NB4 (cell line): ENCODE results near the gene CCM2L.

Source experiments
- DNase-seq: peaks from one replicate; pipeline ENCODE4 v3.0.0; 2010; ENCODE audit warnings: low read depth
- H3K4me3 ChIP-seq: one replicate; pipeline ENCODE4 v1.5.1; 2011; ENCODE audit warnings: mild to moderate bottlenecking, low read depth, low read length, moderate library complexity
- CTCF ChIP-seq: IDR thresholded peaks from one replicate; pipeline ENCODE4 v1.5.1; 2012; ENCODE audit warnings: low read depth, low read length
- MYC ChIP-seq: IDR thresholded peaks from 2 replicates; pipeline ENCODE4 v1.6.1; 2011; ENCODE audit warnings: low read depth, low read length
- POLR2A ChIP-seq: IDR thresholded peaks from 2 replicates; pipeline ENCODE4 v1.6.1; 2011; ENCODE audit warnings: mild to moderate bottlenecking; ENCODE audit not compliant: insufficient read length; ENCODE audit errors: extremely low read depth
- TF ChIP-seq, protein P1 (sequence below): IDR thresholded peaks from 2 replicates; pipeline ENCODE4 v1.6.1; 2011; ENCODE audit warnings: low read depth, low read length

Gene CCM2L

DNA sequence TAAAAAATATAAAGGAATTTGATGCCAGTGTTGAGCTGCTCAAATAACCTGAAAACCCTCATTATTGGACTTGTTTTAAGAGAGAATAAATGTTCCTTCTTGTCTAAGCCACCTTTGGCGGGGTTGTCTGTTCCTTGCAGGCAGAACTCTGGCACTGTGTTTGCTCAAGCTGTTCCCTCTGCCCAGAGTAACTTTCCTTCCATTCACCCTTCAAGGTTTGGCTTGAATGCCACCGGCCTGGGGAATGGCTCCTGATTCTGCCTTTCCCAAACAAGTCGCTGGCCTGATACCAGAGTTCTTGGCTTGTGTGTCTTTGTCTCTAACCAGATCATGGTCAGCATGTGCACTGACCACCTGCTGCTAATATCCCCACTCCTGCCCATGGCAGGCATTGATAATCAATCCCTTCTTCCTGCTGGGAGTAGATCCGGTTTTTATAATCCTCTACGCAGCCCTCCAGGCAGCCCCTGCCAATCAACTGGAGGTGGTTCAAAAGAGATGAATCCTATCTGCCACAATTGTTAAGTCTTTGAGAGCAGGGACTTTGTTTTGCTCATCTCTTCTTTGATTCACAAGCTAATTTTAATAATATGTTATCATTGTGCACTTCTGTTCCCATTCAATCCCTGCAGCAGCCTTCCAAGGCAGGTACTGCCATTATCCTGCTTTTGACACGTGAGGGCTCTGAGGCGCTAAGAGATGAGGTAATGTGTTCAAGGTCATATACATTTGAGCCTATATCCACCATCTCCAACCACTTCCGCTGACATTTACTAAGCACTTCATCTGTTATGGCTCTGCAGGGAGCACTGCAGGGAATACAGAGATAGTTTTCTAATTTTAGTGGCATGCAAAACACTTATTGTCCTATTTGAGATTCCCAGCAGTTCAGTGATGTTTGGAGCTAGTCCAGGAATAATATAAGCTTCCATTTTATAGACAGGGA is 3.1 kb upstream of the CCM2L start:
- H3K4me3 ChIP-seq: no peak overlapping the region
- DNase-seq: no peak

DNA sequence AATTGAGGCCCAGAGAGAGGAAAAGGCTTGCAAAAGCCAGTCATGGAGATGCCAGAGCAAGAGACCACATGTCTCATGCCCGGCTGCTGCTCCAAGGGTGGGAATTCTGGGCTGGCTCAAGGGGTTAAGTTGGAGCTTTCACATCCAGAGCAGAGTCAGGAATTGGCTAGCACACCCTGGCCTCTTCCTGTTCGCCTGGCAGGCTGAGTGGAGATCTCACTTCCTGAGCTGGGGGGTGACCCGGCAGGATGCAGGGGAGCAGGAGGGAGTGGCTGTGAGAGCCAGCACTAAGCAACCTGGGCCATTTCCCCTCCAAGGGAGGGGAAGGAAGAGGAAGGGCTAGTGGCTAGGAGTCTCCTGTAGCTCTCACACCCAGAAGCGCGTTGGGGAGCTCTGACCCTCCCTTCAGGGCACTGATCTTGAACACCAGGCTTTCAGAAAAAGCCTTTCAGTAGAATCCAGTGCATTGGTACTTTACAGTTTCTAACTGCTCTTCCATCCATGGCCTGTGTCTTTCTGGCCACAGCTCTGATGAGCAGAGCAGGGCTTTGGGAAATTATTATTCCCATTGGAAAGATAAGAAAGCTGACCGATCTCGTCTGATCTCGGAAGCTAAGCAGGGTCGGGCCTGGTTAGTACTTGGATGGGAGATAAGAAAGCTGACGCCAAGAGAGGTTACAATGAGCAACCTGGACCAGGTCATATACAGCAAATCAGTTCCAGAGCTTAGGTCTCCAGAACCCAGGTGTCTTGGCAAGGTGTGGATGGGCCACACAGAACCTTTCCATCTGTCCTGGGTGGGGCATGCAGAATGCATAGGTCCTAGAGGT is 2.2 kb upstream of the CCM2L start:
- no peak overlapping the region for H3K4me3 ChIP-seq
- DNase-seq: no peak
- TF ChIP-seq CTCF (no peak), MYC (no peak), POLR2A (no peak)
- TF ChIP-seq, protein P1, sequence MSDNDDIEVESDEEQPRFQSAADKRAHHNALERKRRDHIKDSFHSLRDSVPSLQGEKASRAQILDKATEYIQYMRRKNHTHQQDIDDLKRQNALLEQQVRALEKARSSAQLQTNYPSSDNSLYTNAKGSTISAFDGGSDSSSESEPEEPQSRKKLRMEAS: no peak

More for the DNA sequence above, 3.1 kb upstream of the CCM2L start:
- no peak for TF ChIP-seq POLR2A
- TF ChIP-seq MYC: no peak
- TF ChIP-seq CTCF: no peak
- TF ChIP-seq, protein P1: no peak

DNA sequence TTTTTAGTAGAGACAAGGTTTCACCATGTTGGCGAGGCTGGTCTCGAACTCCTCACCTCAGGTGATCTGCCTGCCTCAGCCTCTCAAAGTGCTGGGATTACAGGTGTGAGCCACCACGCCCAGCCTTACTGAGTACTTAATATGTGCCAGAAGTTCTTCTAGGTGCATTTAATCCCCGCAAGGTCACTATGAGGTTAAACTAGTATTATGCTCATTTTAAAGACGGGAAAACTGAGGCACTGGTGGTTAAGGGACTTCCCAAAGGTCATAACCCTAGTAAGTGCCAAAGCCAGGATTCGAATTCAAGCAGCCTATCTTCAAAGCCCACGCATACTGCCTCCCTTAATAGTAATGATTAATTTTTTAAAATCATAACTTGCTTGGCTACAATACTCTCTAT is 674 bp upstream of the CCM2L start:
- no peak overlapping the region for H3K4me3 ChIP-seq
- DNase-seq: no peak
- TF ChIP-seq POLR2A (no peak), MYC (no peak), CTCF (no peak)
- TF ChIP-seq, protein P1: no peak

DNA sequence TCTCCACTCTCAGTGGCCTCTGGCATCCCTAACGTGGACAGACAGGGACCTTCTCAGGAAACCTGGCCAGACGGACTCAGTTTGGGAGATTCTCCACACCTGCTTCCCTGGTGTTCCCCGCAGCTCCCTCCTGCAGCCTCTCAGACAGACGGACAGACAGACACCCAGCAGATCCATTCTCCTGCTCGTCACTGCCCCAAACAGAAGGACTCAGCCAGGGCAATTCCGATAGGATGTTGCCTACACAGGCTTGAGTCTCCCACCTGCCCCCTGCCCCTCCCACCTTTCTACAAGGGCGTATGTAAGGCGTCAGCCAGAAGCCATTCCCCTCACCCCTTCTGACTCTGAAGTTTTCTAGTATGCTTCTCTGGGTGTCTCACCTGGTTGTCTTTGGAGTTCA is 428 bp downstream of the CCM2L start:
- TF ChIP-seq, protein P1: no peak
- TF ChIP-seq MYC (no peak), CTCF (no peak), POLR2A (no peak)
- no peak for DNase-seq
- no peak overlapping the region for H3K4me3 ChIP-seq

GRCh38 chr20:32012159-32012688 is 2.0 kb downstream of the CCM2L start:
- no peak for DNase-seq
- no peak overlapping the region for H3K4me3 ChIP-seq

More at GRCh38 chr20:32012159-32012688, 2.0 kb downstream of the CCM2L start:
- TF ChIP-seq, protein P1: no peak
- TF ChIP-seq CTCF (no peak), POLR2A (no peak), MYC (no peak)
